Measurements from ENCODE around the gene MYO5A. TPM values are rescaled to one million over a fixed set of nuclear protein-coding genes. Genes with fewer than 3 reads are reported as not detected.
"Not testable (repeated sequence)": the region's sequence is repeated elsewhere in the genome, so short reads cannot be mapped to it uniquely, and the experiment has no call there.

MYO5A gene
- total and polyA plus RNA-seq, 4 donors: 47.8 to 119 (median 88.4) TPM

DNA sequence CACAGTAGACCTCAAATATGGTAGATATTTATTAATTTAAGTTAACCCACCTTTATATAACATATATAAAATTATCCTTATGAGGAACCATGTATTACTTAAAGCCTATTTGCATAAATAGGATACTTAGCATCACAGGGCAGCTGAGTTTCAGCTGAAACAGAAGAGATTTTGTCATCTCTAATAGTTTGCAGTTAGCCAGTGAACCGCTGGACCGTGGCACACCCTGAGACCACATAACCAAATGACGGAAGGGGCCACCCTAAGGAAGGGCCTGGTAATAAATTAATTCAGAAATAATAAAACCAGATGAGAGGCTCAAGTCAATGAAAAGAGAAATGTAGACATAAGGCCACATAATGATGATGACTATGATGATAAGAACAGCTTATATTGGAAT lies 107.7 kb downstream of the MYO5A start:
- H3K4me3 ChIP-seq (ENCODE audit: low read depth, low read length): no peak overlapping the region
- H3K27ac ChIP-seq (ENCODE audit: low read depth, low read length): no peak overlapping the region
- H3K9me3 ChIP-seq (ENCODE audit: control insufficient read depth, insufficient read depth, low read length): no peaks in the 10 kb centered on the region
- no peak for DNase-seq (ENCODE audit: low read depth in 4 of 6, low spot score in 6 of 6)
- no peaks in the 10 kb centered on the region for H3K27me3 ChIP-seq (ENCODE audit: control insufficient read depth, insufficient read depth, low read length)
- H3K4me1 ChIP-seq (ENCODE audit: control insufficient read depth, insufficient read depth, low read length): no peaks in the 10 kb centered on the region
- H3K36me3 ChIP-seq (ENCODE audit: control insufficient read depth, insufficient read depth, low read length): no peaks in the 10 kb centered on the region
- no CpG with 5 or more reads among the region's 3 CpGs for WGBS (ENCODE audit: insufficient coverage)

DNA sequence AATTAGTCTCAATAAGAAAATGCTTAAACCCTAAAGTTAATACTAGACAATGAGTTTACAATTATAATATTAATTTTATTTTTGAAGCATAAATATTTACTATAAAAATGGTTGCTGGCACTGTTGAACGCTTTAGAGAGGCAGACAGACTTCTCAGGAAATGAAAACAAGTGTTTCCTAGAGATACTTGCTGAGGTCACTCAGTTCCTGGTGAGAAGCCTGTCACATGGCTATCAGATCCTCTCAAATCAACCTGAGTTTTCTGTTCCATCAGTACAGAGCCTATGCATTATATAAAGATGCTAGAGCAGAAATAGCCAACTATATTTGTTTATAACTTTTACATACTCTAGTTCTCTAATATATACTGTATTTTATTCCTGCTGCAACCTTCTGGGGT lies 109.2 kb downstream of the MYO5A start:
- H3K36me3 ChIP-seq (ENCODE audit: control insufficient read depth, insufficient read depth, low read length): no peaks in the 10 kb centered on the region
- no peak for DNase-seq (ENCODE audit: low read depth in 4 of 6, low spot score in 6 of 6)
- WGBS (ENCODE audit: insufficient coverage): no CpG with 5 or more reads among the region's 1 CpG

DNA sequence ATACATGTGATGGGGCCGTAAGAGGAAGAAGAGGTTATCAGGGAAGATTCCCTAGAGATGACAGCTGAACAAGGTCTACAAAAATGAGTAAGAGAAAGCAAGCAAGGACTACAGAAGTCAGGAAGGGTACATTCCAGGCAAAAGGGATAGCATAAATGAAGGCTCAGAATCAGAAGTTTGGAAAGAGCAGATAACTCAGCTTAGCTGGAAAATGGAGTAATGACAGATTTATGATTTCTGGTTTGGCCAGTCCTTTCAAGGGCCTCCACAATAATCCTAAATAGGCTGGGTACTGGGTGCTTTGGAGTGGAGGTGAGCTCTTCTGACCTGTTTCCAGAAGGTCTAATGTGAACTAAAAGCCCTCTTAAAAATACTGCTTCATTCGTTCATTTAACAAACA lies 110.7 kb downstream of the MYO5A start:
- Histone ChIP-seq H3K9me3 (ENCODE audit: control insufficient read depth, insufficient read depth, low read length) (no peaks in the 10 kb centered on the region), H3K27me3 (ENCODE audit: control insufficient read depth, insufficient read depth, low read length) (no peaks in the 10 kb centered on the region), H3K27ac (ENCODE audit: low read depth, low read length) (no peak overlapping the region), H3K36me3 (ENCODE audit: control insufficient read depth, insufficient read depth, low read length) (no peaks in the 10 kb centered on the region), H3K4me1 (ENCODE audit: control insufficient read depth, insufficient read depth, low read length) (no peaks in the 10 kb centered on the region), H3K4me3 (ENCODE audit: low read depth, low read length) (no peak overlapping the region)
- no peak for DNase-seq (ENCODE audit: low read depth in 4 of 6, low spot score in 6 of 6)
- WGBS (ENCODE audit: insufficient coverage): 91% methylated on average over 1 of the region's 2 CpGs

More for the DNA sequence above, 109.2 kb downstream of the MYO5A start:
- no peak overlapping the region for H3K4me3 ChIP-seq (ENCODE audit: low read depth, low read length)
- H3K27ac ChIP-seq (ENCODE audit: low read depth, low read length): no peak overlapping the region
- no peaks in the 10 kb centered on the region for H3K4me1 ChIP-seq (ENCODE audit: control insufficient read depth, insufficient read depth, low read length)
- H3K9me3 ChIP-seq (ENCODE audit: control insufficient read depth, insufficient read depth, low read length): no peaks in the 10 kb centered on the region
- H3K27me3 ChIP-seq (ENCODE audit: control insufficient read depth, insufficient read depth, low read length): no peaks in the 10 kb centered on the region

DNA sequence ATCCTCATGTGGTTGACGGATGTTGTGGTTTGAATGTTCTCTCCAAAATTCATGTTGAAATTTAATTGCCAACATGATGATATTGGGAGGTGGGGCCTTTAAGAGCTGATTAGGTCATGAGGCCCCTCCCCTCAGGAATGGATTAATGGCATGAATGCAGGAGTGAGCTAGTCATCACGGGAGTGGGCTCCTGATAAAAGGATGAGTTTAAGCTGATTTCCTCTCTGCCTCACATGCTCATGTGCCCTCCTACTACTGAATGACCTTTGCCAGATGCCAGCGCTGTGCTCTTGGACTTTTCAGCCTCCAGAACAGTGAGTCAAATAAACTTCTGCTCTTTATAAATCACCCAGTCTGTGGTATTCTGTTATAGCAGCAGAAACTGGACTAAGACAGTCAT lies 111.2 kb downstream of the MYO5A start:
- H3K27ac ChIP-seq (ENCODE audit: low read depth, low read length): no peak overlapping the region
- H3K4me1 ChIP-seq (ENCODE audit: control insufficient read depth, insufficient read depth, low read length): no peaks in the 10 kb centered on the region
- no peak overlapping the region for H3K4me3 ChIP-seq (ENCODE audit: low read depth, low read length)
- no peaks in the 10 kb centered on the region for H3K9me3 ChIP-seq (ENCODE audit: control insufficient read depth, insufficient read depth, low read length)
- no peak for DNase-seq (ENCODE audit: low read depth in 4 of 6, low spot score in 6 of 6)
- 100% methylated on average over 1 of the region's 3 CpGs for WGBS (ENCODE audit: insufficient coverage)
- H3K27me3 ChIP-seq (ENCODE audit: control insufficient read depth, insufficient read depth, low read length): no peaks in the 10 kb centered on the region
- no peaks in the 10 kb centered on the region for H3K36me3 ChIP-seq (ENCODE audit: control insufficient read depth, insufficient read depth, low read length)

DNA sequence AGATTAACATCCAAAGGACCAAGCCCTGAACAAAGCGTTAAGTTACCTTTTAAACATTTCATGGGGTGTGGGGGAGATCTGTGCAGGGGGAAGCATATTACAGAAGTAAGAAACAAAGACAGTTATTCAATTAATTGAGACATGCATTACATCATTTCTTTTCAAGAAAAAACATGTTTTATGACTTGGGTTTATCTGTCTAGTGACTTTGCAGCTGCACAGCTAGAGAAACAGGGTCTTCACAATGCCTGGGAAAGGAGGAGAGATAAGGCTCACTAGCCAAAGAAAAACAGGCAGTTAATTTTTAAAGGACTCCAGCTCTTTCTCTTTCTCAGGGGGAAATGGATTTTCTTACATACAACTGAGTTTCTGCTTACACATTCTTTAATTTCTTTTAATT lies 112.1 kb downstream of the MYO5A start:
- WGBS (ENCODE audit: insufficient coverage): no CpG with 5 or more reads among the region's 1 CpG

DNA sequence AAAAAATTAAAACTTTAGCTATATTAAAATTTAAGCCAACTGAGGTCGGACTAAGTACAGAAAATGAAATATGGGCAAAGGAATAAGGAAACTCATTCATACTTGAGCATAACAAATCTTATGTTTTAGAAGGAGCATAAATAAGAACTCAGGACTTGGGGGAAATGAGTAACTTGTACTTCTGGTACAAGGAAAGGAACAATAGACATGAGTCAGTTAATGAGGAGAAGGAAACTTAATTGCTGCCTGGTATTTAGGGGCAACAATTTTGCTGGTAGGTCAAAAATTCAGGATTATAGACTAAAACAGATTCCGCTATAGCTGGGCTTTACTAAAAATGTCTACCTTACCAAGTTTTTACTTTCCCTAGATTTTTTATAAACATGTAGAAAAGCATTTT lies 113.1 kb downstream of the MYO5A start:
- H3K27me3 ChIP-seq (ENCODE audit: control insufficient read depth, insufficient read depth, low read length): no peaks in the 10 kb centered on the region
- H3K4me1 ChIP-seq (ENCODE audit: control insufficient read depth, insufficient read depth, low read length): no peaks in the 10 kb centered on the region
- DNase-seq (ENCODE audit: low read depth in 4 of 6, low spot score in 6 of 6): no peak
- H3K4me3 ChIP-seq (ENCODE audit: low read depth, low read length): no peak overlapping the region
- H3K36me3 ChIP-seq (ENCODE audit: control insufficient read depth, insufficient read depth, low read length): no peaks in the 10 kb centered on the region
- H3K27ac ChIP-seq (ENCODE audit: low read depth, low read length): no peak overlapping the region
- no CpG with 5 or more reads among the region's 2 CpGs for WGBS (ENCODE audit: insufficient coverage)
- H3K9me3 ChIP-seq (ENCODE audit: control insufficient read depth, insufficient read depth, low read length): no peaks in the 10 kb centered on the region

More for the DNA sequence above, 112.1 kb downstream of the MYO5A start:
- not testable (repeated sequence) for H3K27me3 ChIP-seq (ENCODE audit: control insufficient read depth, insufficient read depth, low read length); H3K4me1 ChIP-seq (ENCODE audit: control insufficient read depth, insufficient read depth, low read length); H3K4me3 ChIP-seq (ENCODE audit: low read depth, low read length); H3K27ac ChIP-seq (ENCODE audit: low read depth, low read length); H3K9me3 ChIP-seq (ENCODE audit: control insufficient read depth, insufficient read depth, low read length); H3K36me3 ChIP-seq (ENCODE audit: control insufficient read depth, insufficient read depth, low read length); DNase-seq (ENCODE audit: low read depth in 4 of 6, low spot score in 6 of 6)

DNA sequence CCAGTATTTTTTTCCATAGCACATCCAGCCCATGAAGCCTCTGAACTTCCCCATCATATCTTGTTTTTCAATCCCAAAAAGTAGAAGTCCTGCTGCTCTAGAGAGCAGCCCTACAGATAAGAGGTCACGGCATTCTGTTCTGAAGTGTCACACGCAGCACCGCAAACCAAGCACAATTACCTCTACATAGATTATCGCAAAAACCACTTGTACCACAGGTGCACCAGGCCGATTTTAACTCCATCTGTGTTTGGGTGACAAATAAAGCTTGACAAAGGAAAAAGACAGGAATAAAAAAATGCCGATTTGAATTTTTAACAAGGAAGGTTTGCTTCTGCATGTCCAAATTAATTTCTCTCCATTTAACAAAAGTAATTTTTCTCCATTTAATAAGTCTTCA lies 113.7 kb downstream of the MYO5A start:
- H3K9me3 ChIP-seq (ENCODE audit: control insufficient read depth, insufficient read depth, low read length): no peaks in the 10 kb centered on the region
- no peak for DNase-seq (ENCODE audit: low read depth in 4 of 6, low spot score in 6 of 6)
- H3K4me3 ChIP-seq (ENCODE audit: low read depth, low read length): no peak overlapping the region
- H3K36me3 ChIP-seq (ENCODE audit: control insufficient read depth, insufficient read depth, low read length): no peaks in the 10 kb centered on the region
- no peaks in the 10 kb centered on the region for H3K27me3 ChIP-seq (ENCODE audit: control insufficient read depth, insufficient read depth, low read length)
- WGBS (ENCODE audit: insufficient coverage): 100% methylated on average over 1 of the region's 6 CpGs
- no peaks in the 10 kb centered on the region for H3K4me1 ChIP-seq (ENCODE audit: control insufficient read depth, insufficient read depth, low read length)
- no peak overlapping the region for H3K27ac ChIP-seq (ENCODE audit: low read depth, low read length)

DNA sequence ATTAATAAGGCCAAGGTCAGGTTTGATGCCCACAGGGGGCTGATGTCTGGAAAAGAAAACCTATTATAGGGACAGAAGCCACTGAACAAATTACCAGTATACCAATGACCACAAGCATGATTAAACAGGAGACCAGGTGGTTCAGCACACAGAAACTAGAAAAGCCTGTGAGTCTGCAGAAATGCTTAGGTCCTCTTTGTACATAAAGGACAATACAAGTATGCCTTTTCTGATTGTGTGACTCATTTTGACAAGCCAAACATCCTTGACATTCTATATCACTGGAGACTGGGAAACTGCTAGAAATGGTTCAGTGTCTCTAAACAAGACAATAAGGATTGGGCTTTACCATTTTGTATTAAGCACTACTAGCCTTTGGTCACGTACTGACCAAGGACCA lies 119.9 kb downstream of the MYO5A start:
- Histone ChIP-seq H3K4me3 (ENCODE audit: low read depth, low read length) (no peak overlapping the region), H3K27ac (ENCODE audit: low read depth, low read length) (no peak overlapping the region), H3K4me1 (ENCODE audit: control insufficient read depth, insufficient read depth, low read length) (no peaks in the 10 kb centered on the region), H3K27me3 (ENCODE audit: control insufficient read depth, insufficient read depth, low read length) (no peaks in the 10 kb centered on the region), H3K36me3 (ENCODE audit: control insufficient read depth, insufficient read depth, low read length) (peaks cover 9% of the 10 kb centered on the region), H3K9me3 (ENCODE audit: control insufficient read depth, insufficient read depth, low read length) (no peaks in the 10 kb centered on the region)
- no peak for DNase-seq (ENCODE audit: low read depth in 4 of 6, low spot score in 6 of 6)
- WGBS (ENCODE audit: insufficient coverage): 87% methylated on average over 1 of the region's 1 CpG

DNA sequence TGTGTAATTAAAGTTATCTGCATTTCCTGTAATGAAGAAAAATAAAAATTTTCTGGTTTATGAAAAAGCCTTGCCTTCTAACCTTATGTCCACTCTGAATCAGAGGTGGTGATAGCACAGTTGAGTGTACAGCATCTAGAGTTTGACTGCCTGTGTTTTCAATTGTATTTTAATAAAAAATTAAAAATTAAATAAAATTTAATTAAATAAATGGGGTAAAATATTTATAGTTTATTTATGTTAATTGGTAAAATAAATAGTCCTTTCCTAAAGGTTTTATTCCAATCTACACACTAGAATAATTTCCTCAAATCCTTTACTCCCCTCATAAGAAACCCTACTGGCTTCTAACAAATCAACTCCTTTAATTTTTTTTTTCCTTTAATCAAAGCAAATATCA lies 121.3 kb downstream of the MYO5A start:
- Histone ChIP-seq H3K4me1 (ENCODE audit: control insufficient read depth, insufficient read depth, low read length) (no peaks in the 10 kb centered on the region), H3K27me3 (ENCODE audit: control insufficient read depth, insufficient read depth, low read length) (no peaks in the 10 kb centered on the region), H3K27ac (ENCODE audit: low read depth, low read length) (no peak overlapping the region), H3K9me3 (ENCODE audit: control insufficient read depth, insufficient read depth, low read length) (no peaks in the 10 kb centered on the region), H3K4me3 (ENCODE audit: low read depth, low read length) (no peak overlapping the region), H3K36me3 (ENCODE audit: control insufficient read depth, insufficient read depth, low read length) (peaks cover 10% of the 10 kb centered on the region)
- DNase-seq (ENCODE audit: low read depth in 4 of 6, low spot score in 6 of 6): no peak

DNA sequence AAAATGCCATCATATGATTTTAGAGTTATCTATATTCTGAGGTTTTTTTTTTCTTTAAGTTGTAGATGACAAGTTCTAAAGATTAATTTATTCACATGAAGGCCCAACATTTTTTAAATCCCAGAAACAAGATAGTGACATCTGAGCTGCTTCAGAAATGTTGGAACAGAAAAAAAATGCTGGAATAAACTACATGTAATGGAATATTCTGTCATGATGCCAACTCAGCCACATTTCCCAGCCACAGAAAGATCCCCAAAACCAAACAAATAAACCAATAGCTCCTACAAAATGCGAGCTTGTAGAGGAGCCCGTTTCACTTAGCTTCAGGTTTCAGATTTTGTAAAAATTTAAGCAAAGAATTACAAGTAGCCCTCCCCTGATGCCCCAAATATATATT lies 122.1 kb downstream of the MYO5A start:
- no peaks in the 10 kb centered on the region for H3K27me3 ChIP-seq (ENCODE audit: control insufficient read depth, insufficient read depth, low read length)
- H3K4me1 ChIP-seq (ENCODE audit: control insufficient read depth, insufficient read depth, low read length): no peaks in the 10 kb centered on the region
- no peaks in the 10 kb centered on the region for H3K9me3 ChIP-seq (ENCODE audit: control insufficient read depth, insufficient read depth, low read length)
- peak in 1 of 6 donors; percentile 15 for DNase-seq (ENCODE audit: low read depth in 4 of 6, low spot score in 6 of 6)
- H3K36me3 ChIP-seq (ENCODE audit: control insufficient read depth, insufficient read depth, low read length): peaks cover 10% of the 10 kb centered on the region
- no peak overlapping the region for H3K4me3 ChIP-seq (ENCODE audit: low read depth, low read length)
- no CpG with 5 or more reads among the region's 2 CpGs for WGBS (ENCODE audit: insufficient coverage)
- H3K27ac ChIP-seq (ENCODE audit: low read depth, low read length): no peak overlapping the region
